Ureter (tissue), 1 donor: Measurements from ENCODE around the gene TLE3. TPM values are rescaled to one million over a fixed set of nuclear protein-coding genes. Genes with fewer than 3 reads are reported as not detected.
"Not testable (repeated sequence)": the region's sequence is repeated elsewhere in the genome, so short reads cannot be mapped to it uniquely, and the experiment has no call there.

ENCODE experiments used
- DNase-seq: peaks from one replicate; pipeline ENCODE4 v3.0.0-alpha.2; 2020; ENCODE audit warnings: low spot score
- total RNA-seq: library from RNA; stranded (reverse); gene quantifications from one replicate; pipeline ENCODE4 v1.2.4, GENCODE V29; 2023
- donor health status: DM: yes; HTN: yes; CAD: no.

The TLE3 gene
- 37.8 TPM for total RNA-seq

DNA sequence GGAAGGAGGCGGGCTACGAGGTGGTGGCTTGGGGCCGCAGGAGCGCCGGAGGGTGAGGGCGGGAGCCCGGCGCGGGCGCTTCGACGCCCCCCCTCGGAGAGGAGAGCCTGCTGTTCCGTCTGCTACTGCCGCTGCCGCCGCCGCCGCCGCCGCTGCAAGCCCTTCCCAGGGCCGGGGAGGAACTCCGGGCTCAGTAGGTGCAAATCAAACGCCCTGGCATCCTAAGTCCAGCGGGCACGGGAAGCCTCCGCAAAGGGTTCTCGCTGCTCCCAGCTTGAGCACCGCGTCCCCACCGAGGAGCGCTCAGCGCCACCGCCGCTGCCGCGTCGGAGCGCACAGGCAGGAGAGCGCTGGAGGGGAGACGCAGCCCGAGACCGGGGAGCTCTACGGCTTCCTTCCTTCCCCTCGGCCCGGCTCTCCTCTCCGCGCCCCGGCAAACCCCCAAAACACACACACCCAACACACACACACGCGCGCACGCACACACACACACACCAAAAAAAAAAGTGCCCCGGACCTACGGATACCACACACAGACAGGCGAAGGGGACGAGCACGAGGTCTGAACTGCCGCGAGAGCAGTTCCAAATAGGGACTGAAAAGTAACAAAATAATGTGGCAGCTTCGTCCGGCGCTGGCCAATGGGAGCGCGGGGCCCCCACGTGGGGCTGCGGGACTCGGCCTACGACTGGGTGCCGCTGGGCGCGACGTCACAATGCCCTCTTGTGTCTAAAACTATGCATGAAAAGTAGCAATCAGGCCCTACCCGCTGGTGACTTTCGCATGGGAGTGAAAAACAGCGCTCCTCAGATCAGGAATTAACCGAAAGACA, at the start of gene TLE3:
TLE3 (minus strand) TSS at position 597 of the 832 bp plus-strand sequence. CDS start 1,119 bp downstream, outside the sequence.
- DNase-seq, result peak; percentile 99

GRCh38 chr15:70147178-70147760, 49.6 kb upstream of the TLE3 start:
- no peak for DNase-seq

DNA sequence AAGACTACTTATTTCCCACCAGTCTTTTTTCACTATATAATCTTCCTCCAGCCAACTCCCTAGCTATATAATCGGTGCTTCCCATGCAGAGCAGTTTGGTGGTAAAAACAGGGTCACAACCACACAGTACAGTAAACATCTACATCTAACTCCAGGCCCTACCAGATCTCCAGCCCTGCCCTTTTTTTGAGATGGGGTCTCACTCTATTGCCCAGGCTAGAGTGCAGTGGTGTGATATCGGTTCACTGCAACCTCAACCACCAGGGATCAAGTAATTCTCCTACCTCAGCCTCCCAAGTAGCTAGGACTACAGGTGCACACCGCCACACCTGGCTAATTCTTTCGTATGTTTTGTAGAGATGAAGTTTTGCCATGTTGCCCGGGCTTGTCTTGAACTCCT, 49.1 kb upstream of the TLE3 start:
- no peak for DNase-seq

DNA sequence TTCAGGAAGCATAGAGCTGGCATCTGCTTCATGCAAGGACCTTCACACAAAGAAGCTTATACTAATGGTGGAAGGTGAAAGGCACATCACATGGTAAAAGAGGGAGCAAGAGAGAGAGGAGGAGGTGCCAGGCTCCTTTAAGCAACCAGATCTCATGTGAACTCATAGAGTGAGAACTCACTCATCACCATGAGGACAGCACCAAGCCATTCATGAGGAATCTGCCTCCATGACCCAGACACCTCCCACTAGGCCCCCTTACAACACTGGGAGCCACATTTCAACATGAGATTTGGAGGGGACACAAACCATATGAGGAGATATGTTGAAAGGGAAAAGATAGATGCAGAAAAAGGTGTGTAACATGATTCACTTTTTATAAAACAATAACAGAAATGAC, 48.4 kb upstream of the TLE3 start:
- no peak for DNase-seq

- DNase-seq, result no peak
Observed at GRCh38 chr15:70145261-70145660, 47.5 kb upstream of the TLE3 start.

DNA sequence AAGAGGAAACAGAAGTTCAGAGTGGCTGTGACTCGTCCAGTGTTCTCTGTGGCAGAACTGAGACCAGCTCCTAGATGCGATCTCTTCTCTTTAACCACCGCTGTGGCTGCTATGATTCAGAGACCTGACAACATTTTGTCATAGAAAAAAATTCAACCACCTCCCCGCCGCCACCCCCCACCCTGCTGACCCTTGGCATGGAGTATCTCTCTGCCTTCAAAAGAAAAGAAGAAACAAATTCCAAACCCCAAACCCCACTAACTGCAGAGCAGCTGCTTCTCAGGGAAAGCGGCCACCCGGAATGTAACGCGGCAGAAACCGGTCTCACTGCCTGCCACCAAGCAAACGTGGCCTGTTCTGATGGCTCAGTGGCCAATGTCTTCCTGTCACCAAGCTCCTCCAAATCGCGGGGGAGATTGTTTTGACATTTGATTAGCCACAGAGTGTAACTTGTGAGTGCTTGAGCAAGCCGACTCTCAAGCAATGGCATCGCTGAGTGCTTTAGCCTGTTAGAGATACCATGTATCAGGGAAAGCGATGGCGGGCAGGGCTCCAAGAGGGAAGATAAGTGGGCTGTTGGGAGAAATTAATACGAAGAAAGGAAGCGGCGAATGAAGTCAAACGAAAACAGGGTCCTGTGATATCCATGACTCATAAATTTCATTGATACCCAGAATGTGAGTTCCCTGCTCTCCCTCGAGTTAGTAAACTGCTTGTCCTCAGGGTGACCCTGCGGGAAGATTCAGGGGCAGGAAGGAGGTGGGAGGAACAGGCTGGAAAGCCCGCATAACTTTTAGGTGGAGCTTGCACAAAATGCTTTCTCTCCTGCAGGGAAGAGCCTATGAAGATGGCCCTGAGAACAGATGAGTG, 44.8 kb upstream of the TLE3 start:
- DNase-seq, result no peak

GRCh38 chr15:70142072-70142321, 44.3 kb upstream of the TLE3 start:
- no peak for DNase-seq

DNA sequence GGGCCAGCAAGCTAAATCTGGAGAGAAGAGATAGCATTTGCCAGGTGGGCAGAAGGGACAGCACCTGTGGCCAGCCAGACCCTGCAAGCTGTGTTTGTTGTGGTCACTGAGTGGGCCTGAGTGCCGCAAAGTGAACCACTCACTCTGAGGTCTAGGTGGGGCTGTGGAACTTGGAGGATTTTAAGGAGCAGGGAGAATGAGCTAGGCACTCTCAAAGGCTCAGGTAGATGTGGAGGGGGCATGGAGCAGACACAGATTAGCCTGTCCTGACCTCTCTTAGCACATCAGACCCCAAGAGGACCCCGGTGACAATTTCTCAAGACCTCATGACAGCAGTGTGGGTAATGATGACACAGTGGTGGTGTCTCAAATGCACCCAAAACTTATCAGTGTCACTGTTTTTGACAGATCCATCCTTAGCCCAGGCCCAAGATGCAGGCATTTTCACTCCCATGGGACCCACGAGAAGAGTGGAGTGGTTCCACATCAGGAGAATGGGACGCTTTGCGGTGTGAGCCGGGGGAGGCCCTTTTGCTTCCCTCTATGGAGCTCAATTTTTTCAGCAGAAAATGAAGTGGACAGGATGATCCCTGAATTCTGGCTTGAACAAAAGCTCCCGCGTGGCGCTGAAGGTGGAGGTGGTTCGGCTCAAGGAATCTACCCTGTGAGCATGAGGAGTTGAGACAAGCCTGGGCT, 43.8 kb upstream of the TLE3 start:
- DNase-seq, result no peak

DNA sequence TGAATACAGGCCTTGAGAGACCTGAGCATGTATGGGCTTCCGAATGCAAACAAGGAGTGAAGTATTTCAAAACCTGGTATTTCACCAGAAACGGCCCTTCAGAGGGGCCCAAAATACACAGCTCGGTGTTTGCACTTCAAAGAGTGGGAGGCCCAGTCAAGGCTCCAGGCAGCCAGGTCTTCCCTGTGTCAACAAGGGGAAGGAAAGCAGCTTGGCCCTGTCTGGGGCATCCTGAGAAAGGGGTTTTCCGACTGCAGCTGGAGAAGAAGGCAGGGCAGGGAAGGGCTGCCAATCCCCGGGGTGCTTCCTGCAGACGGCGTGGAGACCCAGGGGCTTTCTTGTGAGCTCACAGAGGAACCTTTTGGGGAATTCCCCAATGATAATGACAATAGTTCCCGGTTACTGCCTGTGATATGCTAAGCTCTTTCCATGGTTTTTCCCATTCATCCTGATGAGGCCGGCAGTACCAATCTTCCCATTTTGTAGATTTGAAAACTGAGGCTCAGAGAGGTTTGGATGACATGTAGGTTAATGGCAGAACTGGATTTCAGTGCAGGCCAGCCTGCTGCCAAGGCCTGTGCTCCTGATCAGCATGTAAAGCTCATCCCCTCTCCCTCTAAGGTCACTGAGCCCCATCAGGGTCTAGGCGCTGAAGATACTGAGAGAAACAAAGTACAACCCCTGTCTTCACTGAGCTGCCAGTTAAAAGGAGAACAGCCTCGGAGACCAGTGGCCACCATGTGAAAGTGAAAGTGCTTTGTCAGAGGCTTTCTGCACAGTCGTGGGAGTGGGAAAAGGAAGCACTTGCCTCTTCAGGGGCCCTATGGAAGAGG, 43.0 kb upstream of the TLE3 start:
- no peak for DNase-seq

DNA sequence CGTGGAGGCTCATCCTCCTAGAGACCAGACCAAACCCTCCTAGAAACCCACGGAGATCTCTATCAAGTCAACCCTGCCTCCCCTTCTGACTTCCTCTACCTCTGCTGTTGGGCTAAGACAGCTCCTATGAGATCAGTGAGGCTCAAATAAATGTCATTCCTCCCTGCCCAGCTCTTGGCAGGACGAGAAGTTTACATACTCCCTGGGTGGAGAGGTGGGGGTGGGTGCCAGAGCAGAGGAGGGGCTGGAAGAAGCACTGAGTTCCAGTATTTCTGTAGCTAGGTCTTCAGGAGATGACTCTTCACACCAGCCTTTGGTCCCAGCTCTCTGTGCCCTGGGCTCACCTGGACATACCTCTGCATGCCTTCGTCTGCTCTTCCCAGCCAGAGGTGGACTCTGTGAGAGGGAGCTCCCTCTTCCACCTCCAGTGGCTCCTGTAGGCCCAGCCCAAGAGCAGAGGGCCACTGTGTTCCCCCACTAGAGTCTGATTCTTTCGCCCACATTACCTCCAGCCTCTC, 42.4 kb upstream of the TLE3 start:
- no peak for DNase-seq

GRCh38 chr15:70137967-70138366, 40.2 kb upstream of the TLE3 start:
- no peak for DNase-seq

GRCh38 chr15:70137021-70137420, 39.3 kb upstream of the TLE3 start:
- not testable (repeated sequence) for DNase-seq

DNA sequence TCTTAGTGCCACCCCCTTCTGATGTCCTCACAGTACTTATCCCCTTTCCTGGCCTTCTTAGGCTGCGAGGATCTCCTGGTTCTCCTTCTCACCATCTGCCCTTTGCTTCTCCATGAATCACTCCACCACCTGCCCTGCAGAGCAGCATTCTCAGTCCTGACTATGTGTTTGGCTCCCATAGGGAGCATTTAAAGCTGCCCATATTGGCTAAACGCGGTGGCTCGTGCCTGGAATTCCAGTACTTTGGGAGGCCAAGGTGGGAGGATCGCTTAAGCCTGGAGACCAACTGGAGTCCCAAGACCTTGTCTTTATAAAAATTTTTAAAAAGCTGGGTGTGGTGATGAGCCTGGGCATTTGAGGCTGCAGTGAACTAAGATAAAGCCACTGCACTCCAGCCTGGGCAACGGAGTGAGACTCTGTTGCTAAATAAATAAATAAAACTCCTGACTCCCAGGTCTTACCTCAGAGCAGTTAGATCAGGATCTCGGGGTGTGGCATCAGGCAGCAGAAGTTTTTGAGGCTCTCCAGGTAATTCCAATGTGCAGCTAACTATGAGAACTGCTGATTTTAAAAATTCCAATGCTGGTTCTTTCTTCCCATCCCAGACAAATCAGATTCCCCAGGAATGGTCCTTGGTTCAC, 36.2 kb upstream of the TLE3 start:
- no peak for DNase-seq

GRCh38 chr15:70133296-70133695, 35.6 kb upstream of the TLE3 start:
- no peak for DNase-seq

DNA sequence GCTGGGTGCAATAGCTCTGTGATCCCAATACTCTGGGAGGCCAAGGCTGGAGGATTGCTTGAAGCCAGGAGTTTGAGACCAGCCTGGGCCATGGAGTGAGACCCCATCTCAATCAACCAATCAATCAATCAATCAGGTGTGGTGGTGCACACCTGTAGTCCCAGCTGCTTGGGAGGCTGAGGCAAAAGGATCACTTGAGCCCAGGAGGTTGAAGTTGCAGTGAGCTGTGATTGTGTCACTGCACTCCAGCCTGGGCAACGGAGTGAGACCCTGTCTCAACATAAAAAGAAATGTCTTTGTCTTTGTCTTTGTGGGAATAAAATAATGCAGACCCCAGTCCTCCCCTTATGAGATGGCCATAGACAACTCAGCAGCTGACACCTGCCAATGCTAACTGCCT, 34.9 kb upstream of the TLE3 start:
- DNase-seq, result no peak

GRCh38 chr15:70132139-70132538, 34.4 kb upstream of the TLE3 start:
- no peak for DNase-seq

GRCh38 chr15:70128414-70129140, 30.9 kb upstream of the TLE3 start:
- no peak for DNase-seq

DNA sequence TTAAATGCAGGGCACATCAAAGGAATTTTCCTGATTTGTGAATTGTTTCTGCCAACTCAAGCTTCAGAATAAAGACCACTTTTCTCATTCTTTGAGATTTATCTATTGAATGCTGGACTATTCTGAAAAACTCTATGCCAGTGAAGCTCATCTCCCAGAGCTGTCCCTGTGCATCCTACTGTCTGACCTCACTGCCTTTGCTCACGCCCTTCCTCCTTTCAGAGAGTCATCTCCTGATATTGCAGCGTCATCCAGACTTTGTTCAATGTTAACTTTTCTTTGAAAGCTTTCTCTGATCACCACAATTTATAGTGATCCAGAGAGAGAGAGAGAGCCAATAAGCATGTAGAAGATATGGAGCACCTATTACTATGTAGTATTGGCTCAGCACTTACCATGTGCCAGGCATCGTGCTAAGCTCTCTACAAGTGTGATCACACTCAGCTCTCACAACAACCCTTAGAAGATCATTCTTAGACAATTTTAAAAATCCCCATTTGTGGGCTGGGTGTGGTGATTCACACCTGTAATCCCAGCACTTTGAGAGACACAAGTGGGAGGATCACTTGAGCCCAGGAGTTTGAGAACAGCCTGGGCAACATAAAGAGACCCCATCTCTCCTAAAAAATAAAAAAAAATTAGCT, 30.2 kb upstream of the TLE3 start:
- DNase-seq, result no peak

DNA sequence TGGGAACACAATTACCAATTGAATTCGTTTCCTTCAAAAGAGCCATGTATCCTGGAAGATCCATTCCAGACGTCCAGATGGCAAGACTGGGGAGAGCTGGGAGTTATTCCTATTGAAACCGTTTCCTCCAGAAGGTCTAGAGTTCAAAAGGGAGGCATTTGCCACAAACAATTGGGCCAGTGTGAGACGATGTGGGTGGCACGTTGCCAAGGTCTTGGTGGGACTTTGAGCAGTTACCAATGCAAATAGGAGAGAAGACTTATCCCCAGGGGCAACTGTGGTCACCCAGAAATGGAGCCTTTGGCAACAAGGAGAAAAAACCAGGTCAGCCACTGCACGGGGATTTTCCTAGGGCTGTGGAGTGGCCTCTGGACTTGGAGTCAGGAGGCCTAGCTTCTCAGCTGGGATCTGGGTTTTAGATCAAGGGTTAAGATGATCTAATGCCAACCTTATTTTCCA, 29.6 kb upstream of the TLE3 start:
- no peak for DNase-seq
